GM19455 (cell line): ENCODE data around the gene SH3RF3.
"Not testable (repeated sequence)": the region's sequence is repeated elsewhere in the genome, so short reads cannot be mapped to it uniquely, and the experiment has no call there.

Experiments used
- ATAC-seq: cut with Tn5 transposase; IDR thresholded peaks from one replicate; pipeline ENCODE4 v1.9.1; 2021; ENCODE audit not compliant: unreplicated experiment

The SH3RF3 gene

GRCh38 chr2:109528811-109529501, 400.0 kb downstream of the SH3RF3 start:
- ATAC-seq, result no peak

DNA sequence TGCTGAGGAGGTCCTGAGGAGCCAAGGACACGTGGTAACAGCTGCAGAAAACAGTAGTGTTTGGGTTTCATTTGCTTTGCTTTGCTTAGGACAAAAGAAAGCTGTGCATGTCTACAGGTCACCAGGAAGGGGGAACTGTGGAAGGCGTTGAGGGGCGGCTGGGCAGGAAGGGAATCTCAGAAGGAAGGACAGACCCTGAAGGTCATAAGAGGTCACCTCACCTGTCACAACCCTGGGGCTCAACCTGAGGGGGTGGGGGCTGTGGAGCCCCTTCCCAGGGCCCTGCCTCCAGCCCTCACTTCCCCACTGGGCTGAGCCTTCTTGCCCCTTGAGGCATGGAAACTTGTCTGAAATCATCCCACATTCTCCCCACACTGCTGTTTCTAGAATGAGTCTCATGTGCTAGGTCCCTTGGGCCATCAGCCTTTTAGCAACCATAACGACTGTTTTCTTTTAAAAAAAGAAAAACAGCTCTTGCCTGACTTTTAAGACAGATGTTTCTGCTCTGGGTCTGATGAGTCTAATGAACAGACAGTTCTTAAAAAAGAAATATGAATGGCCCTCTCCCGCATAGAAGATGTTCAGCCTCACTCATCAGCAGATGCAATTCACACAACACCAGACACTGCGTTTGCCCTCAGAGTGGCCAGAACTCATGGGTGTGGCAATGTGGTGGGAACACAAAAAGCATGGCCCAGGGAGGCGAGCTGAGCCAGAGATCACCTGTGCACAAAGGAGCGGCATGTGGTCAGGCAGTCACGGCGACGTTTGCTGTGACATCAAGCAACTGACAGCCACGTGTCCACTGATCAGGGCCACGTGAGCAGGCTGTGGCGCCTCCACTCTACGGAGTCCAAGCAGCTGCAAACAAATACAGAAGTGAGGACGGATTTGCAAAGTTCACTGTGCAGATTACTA, 400.8 kb downstream of the SH3RF3 start:
- ATAC-seq, result no peak

DNA sequence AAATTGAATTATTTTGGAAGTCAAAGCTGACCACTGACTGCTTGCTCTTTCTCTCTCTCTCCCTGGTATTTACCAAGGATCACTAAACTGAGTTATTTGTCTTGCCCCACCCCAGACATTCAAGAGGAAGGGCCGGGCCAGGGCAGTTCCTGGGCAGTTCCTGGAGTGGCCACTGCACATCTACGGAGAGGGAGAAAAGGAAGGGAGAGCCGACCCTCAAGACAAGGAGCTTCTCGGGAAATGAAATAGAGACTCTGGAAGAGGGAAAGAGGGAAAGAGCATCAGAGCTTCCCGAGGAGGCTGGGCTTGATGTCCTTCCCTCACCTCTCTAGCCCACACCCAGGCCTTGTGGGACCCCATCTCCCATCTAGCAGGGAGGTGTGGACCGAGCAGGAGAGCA, 401.7 kb downstream of the SH3RF3 start:
- no peak for ATAC-seq

DNA sequence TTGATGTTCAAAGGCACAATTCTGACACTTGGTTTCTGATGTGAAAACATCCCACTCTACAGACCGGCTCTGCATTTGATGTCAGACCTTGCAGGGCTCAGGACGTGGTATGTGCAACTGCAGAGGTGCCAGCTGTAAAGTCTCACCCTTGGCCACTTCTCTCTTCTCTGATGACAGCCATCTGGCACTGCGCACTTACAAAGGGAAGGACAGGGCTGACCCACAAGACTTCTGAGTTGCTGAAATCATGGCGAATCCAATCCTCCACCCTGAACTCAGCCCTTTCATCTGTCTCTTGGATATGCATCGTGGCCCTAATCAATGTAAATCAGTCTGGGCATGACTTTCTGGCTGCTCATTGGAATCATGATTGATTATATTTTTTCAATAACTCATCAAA, 402.2 kb downstream of the SH3RF3 start:
- no peak for ATAC-seq

GRCh38 chr2:109531896-109532727, 403.1 kb downstream of the SH3RF3 start:
- no peak for ATAC-seq

DNA sequence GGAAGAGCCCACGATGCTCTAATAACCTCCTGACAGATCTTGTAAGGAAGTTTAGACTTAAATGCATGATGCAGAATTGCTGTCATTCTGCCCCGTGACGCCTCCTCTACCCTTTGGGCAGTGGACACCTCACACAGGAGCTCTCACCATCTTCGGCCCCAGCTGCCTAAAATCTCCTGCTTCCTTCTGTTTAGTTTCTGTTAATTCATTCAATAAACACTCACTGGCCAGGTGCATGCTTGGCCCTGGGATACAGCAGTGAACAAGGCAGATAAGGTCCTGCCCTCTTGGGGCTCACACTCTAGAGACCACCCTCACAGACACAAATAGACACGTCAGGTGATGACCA, 403.7 kb downstream of the SH3RF3 start:
- no peak for ATAC-seq

- ATAC-seq, result no peak
These were observed 404.8 kb downstream of the SH3RF3 start for GRCh38 chr2:109533823-109534222.

DNA sequence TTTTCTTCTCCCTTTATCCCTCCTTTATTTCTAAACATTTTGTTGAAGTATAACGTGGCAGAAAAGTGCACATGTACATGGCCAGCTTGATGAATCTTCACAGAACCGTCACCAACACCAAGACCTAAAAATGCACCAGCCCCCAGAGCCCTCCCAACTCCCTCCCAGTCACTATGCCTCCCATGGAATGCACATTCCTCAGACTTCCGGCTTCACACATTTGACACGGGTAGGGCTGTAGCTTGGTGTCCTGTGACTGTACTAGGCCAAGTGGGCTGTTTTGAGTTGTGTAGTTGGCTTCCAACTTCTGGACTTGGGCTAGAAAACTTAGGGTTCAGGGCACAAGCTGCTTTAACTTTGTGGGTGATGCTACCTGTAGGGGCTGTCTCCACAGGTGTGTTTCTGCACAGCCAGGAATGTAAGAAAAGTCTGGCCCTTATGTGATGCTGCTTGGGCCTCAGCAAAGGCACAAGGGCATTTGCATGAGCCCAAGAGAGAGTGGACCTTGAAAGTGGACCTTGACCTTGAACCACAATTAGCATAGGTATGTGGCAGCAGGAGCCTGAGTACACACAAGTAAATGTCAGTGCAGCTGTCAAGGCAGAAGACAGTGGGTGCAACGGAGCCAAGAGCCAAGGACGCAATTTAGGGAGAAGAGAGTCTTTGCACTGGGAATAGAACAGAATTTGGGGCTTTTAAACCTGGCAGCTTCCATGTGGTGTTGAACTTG, 406.4 kb downstream of the SH3RF3 start:
- ATAC-seq, result no peak

- ATAC-seq, result not testable (repeated sequence)
These were observed 407.6 kb downstream of the SH3RF3 start for GRCh38 chr2:109536556-109536955.

- no peak for ATAC-seq
These were observed 408.7 kb downstream of the SH3RF3 start for GRCh38 chr2:109537565-109538222.

GRCh38 chr2:109538546-109538945, 409.5 kb downstream of the SH3RF3 start:
- no peak for ATAC-seq

GRCh38 chr2:109542384-109542783, 413.4 kb downstream of the SH3RF3 start:
- no peak for ATAC-seq

DNA sequence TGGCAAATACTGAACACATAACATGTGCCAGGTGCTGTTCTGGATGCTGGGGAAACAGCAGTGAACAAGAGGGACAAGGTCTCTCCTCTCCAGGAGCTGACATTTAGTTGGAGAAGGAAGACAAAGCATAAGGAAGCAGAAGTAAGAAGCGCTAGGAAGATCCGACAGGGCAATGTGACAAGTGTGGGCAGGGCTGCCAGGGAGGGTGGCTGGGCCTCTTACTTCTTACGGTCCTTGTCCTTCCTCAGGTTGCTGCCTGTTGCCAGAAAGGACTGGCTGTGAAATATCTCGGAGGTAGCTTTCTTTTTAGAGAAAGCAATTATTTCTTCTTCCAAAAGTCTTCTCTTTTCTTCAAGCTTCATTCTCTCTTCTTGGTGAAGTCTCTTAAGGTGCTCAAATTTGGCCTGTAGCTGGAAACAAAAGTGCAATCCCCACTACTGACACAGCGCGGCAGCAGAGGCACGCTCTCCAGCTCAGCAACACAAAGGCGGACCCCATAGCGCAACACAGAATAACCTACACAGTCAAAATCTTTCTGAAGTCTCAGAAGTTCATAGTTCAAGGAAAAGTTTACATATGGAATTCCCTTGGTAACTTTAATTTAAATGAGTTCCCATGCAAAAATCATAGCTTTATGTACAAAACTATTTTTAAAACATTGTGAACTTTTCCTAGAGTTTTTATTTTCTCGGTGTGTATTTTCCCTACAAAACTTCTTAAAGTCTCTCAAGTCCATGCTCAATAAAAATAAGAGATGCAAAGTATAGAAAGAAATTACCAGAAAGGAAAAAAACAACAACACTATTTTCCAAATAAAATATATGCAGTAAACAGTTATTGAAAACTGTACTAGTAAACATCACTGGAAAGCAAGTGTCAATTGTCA, 417.1 kb downstream of the SH3RF3 start:
- ATAC-seq, result no peak

- ATAC-seq, result no peak
These were observed 418.3 kb downstream of the SH3RF3 start for GRCh38 chr2:109547280-109547679.

- no peak for ATAC-seq
These were observed 420.1 kb downstream of the SH3RF3 start for GRCh38 chr2:109549016-109549590.
